Heart right ventricle (tissue), 16 donors: ENCODE results near the gene GALR2. TPM values are rescaled to one million over a fixed set of nuclear protein-coding genes. Genes with fewer than 3 reads are reported as not detected.

ENCODE experiments used
- ATAC-seq, 8 donors: fragments of 200-7000 bp; cut with Tn5 transposase; one replicate each; pipeline ENCODE4 v1.9.1; 2020; ENCODE audit warnings: mild to moderate bottlenecking in 8 of 8, moderate library complexity in 8 of 8, moderate number of reproducible peaks in 1 of 8
- DNase-seq, 2 donors: peaks; one replicate each; pipeline ENCODE4 v3.0.0-alpha.2; 2020
- H3K27ac ChIP-seq, 10 donors: fragments of 200-600 bp; sonication (generic) in 2 of 10; one replicate each; pipeline versions ENCODE4 v1.5.0 to v1.8.0; 2020 to 2022; ENCODE audit warnings: mild to moderate bottlenecking in 3 of 10
- H3K27me3 ChIP-seq, 7 donors: fragments of 200-600 bp; one replicate each; pipeline ENCODE4 v1.8.0; 2021 to 2022; ENCODE audit warnings: mild to moderate bottlenecking in 2 of 7
- H3K36me3 ChIP-seq, 9 donors: fragments of 200-600 bp; sonication (generic) in 1 of 9; one replicate each; pipeline versions ENCODE4 v1.5.0 to v1.8.0; 2020 to 2022; ENCODE audit warnings: mild to moderate bottlenecking in 2 of 9
- H3K4me1 ChIP-seq, 9 donors: fragments of 200-600 bp; sonication (generic) in 1 of 9; one replicate each; pipeline versions ENCODE4 v1.5.0 to v1.8.0; 2020 to 2022; ENCODE audit warnings: mild to moderate bottlenecking in 4 of 9
- H3K4me3 ChIP-seq, 10 donors: fragments of 200-600 bp; sonication (generic) in 2 of 10; one replicate each; pipeline versions ENCODE4 v1.5.0 to v1.8.0; 2020 to 2022; ENCODE audit warnings: mild to moderate bottlenecking in 7 of 10, moderate library complexity in 2 of 10
- H3K9me3 ChIP-seq, 11 donors: fragments of 200-600 bp in 10 of 11; sonication (generic) in 2 of 11; one replicate each; pipeline versions ENCODE4 v1.5.0 to v1.8.0; 2013 to 2022; ENCODE audit warnings: mild to moderate bottlenecking in 2 of 11, control low read depth in 1 of 11, moderate library complexity in 1 of 11
- WGBS, 2 donors: extraction: QIAGEN DNeasy Blood & Tissue Kit; methylation state at CpG; one replicate each; pipeline ENCODE4 v1.1.7; 2013; ENCODE audit warnings: inconsistent platforms in 1 of 2; 5-methylcytosine and 5-hydroxymethylcytosine counted together
- intact Hi-C, 10 donors: fragments of 100-400 bp; cut with DNase I; formaldehyde crosslinking; loops; one replicate each; pipeline versions ENCODE4 v1.11.1 to v1.14.2; 2022
- polyA plus RNA-seq, 2 donors: library from polyadenylated mRNA; stranded (reverse); fragments of 200-250 nt; gene quantifications; one replicate each; pipeline ENCODE4 v1.2.3, GENCODE V29; 2013
- total RNA-seq, 10 donors: library from RNA; stranded (reverse); fragmentation: NEBNext Ultra II Directional in 3 of 10; extraction: Animal tissue kit (Norgen Biotek cat#: 25700) in 3 of 10; gene quantifications; one replicate each; pipeline versions ENCODE4 v1.2.1 to v1.2.4, GENCODE V29; 2021 to 2023
- TF ChIP-seq, protein P1 (sequence below), 9 donors: fragments of 200-600 bp; sonication (generic) in 2 of 9; IDR thresholded peaks; one replicate each; pipeline versions ENCODE4 v1.5.0 to v1.8.0; 2021 to 2022; ENCODE audit warnings: antibody characterized with exemption in 9 of 9, mild to moderate bottlenecking in 5 of 9, moderate library complexity in 1 of 9
- donor health status: Arrhythmogenic right ventricular cardiomyopathy.
- donor health status: ischemic (EF 13 %, LVEDD 7.1; RV severe dilation, severe dysfunction).
- donor health status: healthy with polysubstance abuse.
- donor health status: DM: no; HTN: yes; CAD: no.
- donor health status: DM: no; HTN: no; CAD: no.
- donor health status: ischemic (EF 25% LVEDD 6.9; RV normal size, moderate dysfunction).
- donor health status: ischemic (EF 25% LVEDD 5.7; RV mildly dilated, moderate dysfunction).
- donor health status: healthy.
- donor health status: DM: yes; HTN: yes; CAD: no.
- donor health status: Ischemic cardiomyopathy.
- donor health status: ischemic (EF 35%, LVEDD 5.7; RV mildly dilated, moderate dysfunction).
- donor health status: nonischemic (EF 11% LVEDD 7.7; RV severe dilation, severe dysfunction).
- donor health status: DM: yes; HTN: yes; CAD: no.
- donor health status: PGD.
- donor health status: ischemic (EF 29% LVEDD 5.4; RV normal size, mild dysfunction).
- donor health status: nonischemic (EF 23%, LVEDD 6.1; RV moderate dilation, normal function).

Gene GALR2
- total and polyA plus RNA-seq, 12 donors: 0.10 TPM; not detected in 11

DNA sequence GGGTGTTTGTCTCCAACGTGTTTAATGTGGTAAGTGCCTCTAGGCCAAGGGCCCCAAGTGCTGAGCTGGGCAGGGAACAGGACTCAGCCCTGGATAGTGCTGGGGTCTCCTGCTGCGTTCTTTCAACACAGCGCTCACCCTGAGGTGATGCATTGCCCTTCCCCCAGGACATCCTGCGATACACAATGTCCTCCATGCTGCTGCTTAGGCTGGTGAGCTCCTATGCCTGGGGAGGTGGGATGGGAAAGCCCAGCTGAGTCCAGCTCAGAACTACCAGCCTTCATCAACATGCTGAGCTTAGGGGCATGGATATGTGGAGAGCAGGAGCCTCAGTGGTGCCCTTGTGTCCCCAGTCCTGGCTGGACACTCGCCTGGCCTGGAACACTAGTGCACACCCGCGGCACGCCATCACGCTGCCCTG lies 5.0 kb downstream of the GALR2 start:
- intact Hi-C loops: no loop called here
- ATAC-seq: peak in 5 of 8 donors; percentile 1 to 13 (median 9)

DNA sequence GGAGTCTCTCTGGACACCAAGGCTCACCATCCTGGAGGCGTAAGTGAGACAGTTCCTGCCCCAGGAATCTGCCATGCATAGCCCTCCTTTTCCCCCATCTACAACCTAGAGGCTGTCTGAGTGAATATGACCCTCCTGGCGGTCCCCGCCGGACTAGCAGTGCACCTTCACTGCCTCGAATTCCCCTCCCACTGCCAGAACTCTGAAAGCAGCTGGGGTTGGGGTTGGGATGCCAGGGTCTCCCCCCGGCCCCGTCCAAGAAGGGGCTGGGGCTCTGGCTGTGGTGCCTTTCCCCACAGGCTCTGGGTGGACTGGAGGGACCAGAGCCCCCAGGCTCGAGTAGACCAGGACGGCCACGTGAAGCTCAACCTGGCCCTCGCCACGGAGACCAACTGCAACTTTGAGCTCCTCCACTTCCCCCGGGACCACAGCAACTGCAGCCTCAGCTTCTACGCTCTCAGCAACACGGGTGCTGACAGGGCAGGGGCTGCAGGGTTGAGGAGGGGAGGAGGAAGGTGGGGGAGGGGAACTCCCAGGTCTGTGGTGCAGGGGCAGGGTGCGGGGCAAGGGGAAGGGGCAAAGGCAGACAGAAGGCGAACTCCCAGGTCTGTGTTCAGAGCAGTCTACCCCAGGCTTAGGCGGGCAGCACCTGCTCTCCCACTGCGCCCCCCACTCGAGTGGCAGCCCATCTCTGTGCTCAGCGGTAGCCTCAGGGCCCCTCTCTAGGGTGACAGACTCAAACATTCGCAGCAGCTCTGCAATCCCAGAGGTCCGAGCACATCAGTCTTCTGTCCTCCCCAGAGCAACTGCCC lies 5.6 kb downstream of the GALR2 start:
- no peaks in the 10 kb centered on the region for H3K9me3 ChIP-seq
- WGBS, 2 donors: 2 to 5% methylated on average over 23 of the region's 23 CpGs
- TF ChIP-seq, protein P1, sequence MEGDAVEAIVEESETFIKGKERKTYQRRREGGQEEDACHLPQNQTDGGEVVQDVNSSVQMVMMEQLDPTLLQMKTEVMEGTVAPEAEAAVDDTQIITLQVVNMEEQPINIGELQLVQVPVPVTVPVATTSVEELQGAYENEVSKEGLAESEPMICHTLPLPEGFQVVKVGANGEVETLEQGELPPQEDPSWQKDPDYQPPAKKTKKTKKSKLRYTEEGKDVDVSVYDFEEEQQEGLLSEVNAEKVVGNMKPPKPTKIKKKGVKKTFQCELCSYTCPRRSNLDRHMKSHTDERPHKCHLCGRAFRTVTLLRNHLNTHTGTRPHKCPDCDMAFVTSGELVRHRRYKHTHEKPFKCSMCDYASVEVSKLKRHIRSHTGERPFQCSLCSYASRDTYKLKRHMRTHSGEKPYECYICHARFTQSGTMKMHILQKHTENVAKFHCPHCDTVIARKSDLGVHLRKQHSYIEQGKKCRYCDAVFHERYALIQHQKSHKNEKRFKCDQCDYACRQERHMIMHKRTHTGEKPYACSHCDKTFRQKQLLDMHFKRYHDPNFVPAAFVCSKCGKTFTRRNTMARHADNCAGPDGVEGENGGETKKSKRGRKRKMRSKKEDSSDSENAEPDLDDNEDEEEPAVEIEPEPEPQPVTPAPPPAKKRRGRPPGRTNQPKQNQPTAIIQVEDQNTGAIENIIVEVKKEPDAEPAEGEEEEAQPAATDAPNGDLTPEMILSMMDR (IDR thresholded peaks at IDR 0.05): no peak
- H3K27me3 ChIP-seq: peaks cover 18 to 56% (median 44%) of the 10 kb centered on the region in 7 donors
- intact Hi-C loops: no loop called here
- H3K4me1 ChIP-seq: peaks cover 4 to 43% (median 31%) of the 10 kb centered on the region in 9 donors
- ATAC-seq: peak in 6 of 8 donors; percentile 5 to 23 (median 14)
- H3K4me3 ChIP-seq: no peak overlapping the region
- no peak overlapping the region for H3K27ac ChIP-seq
- peaks cover 0 to 35% (median 14%) of the 10 kb centered on the region in 9 donors for H3K36me3 ChIP-seq
- DNase-seq: no peak

More for the DNA sequence above, 5.0 kb downstream of the GALR2 start:
- DNase-seq: no peak
- peaks cover 4 to 49% (median 37%) of the 10 kb centered on the region in 9 donors for H3K4me1 ChIP-seq
- peaks cover 0 to 29% (median 8%) of the 10 kb centered on the region in 9 donors for H3K36me3 ChIP-seq
- H3K27me3 ChIP-seq: peaks cover 25 to 63% (median 50%) of the 10 kb centered on the region in 7 donors
- WGBS, 2 donors: 29 to 33% methylated on average over 9 of the region's 9 CpGs
- TF ChIP-seq, protein P1 (IDR thresholded peaks at IDR 0.05): no peak
- H3K4me3 ChIP-seq: no peak overlapping the region
- no peaks in the 10 kb centered on the region for H3K9me3 ChIP-seq
- H3K27ac ChIP-seq: no peak overlapping the region

DNA sequence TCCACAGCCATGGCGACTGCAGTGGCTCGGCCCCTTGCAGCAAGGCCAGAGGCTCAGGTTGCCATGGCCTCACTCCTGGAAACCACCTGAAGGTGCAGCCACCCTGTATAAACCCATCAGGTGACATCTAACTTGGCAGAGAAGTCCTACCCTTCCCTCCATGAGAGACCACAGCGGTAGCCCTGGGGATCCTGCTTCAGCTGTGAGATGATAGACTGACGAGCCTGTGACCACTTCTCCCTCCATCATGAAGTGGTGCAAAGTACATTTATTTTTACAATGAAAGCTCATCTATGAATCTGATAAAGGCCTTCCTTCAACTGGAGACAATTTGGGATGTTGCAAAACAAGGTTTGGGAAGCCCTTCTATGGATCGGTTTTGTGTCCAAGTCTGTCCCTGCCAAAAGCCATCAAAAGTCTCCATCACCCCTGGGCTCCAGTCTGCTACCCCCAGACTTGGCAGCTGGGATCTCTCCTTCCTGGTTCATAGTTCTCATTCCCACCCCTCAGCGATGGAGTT lies 6.2 kb downstream of the GALR2 start:
- Histone ChIP-seq H3K4me1 (peaks cover 4 to 36% (median 24%) of the 10 kb centered on the region in 9 donors), H3K4me3 (no peak overlapping the region), H3K9me3 (no peaks in the 10 kb centered on the region), H3K36me3 (peaks cover 0 to 42% (median 19%) of the 10 kb centered on the region in 9 donors), H3K27ac (no peak overlapping the region), H3K27me3 (peaks cover 13 to 50% (median 37%) of the 10 kb centered on the region in 7 donors)
- WGBS, 2 donors: 36 to 37% methylated on average over 6 of the region's 6 CpGs
- intact Hi-C loops: no loop called here
- TF ChIP-seq, protein P1 (IDR thresholded peaks at IDR 0.05): no peak
- DNase-seq (no peak), ATAC-seq (peak in 2 of 8 donors; percentile 1 to 3)

DNA sequence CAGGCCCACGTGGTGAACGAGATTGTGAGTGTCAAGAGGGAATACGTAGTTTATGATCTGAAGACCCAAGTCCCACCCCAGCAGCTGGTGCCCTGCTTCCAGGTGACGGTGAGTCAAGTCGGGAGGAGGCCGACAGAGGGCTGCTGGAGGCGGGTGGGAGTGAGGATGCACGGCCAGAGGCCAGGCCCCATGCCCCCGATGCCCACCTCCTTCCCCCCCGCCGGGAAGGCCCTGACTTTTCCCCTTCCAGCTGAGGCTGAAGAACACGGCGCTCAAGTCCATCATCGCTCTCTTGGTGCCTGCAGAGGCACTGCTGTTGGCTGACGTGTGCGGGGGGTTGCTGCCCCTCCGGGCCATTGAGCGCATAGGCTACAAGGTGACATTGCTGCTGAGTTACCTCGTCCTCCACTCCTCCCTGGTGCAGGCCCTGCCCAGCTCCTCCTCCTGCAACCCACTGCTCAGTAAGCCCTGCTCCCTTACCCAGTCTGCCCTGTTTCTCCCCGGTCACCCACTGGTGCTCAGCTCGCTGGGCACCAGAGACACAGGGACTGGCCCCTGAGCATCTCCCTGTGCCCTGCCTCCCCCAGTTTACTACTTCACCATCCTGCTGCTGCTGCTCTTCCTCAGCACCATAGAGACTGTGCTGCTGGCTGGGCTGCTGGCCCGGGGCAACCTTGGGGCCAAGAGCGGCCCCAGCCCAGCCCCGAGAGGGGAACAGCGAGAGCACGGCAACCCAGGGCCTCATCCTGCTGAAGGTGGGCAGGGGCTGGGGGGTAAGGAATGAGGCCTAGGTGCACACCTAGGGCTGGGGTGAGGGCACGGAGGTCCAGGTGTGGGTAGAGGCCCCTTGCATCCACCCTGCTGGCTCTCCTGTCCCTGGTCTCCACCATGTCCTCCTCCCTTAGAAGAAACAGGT lies 7.0 kb downstream of the GALR2 start:
- Histone ChIP-seq H3K27me3 (peaks cover 5 to 43% (median 30%) of the 10 kb centered on the region in 7 donors), H3K36me3 (peaks cover 0 to 49% (median 26%) of the 10 kb centered on the region in 9 donors), H3K9me3 (no peaks in the 10 kb centered on the region), H3K4me3 (no peak overlapping the region), H3K4me1 (peaks cover 3 to 29% (median 17%) of the 10 kb centered on the region in 9 donors), H3K27ac (no peak overlapping the region)
- DNase-seq (no peak), ATAC-seq (peak in 3 of 8 donors; percentile 7 to 18 (median 17))
- TF ChIP-seq, protein P1 (IDR thresholded peaks at IDR 0.05): no peak
- WGBS, 2 donors: 66 to 67% methylated on average over 27 of the region's 27 CpGs
- intact Hi-C loops: no loop called here
